Measurements from ENCODE around the gene DTHD1.
A peak's percentile ranks its signal among the peaks of the same experiment; 100 is the strongest.

Gene DTHD1

GRCh38 chr4:36325499-36325898, 44.1 kb downstream of the DTHD1 start:
- no peak for TF ChIP-seq Cebpa-rat (IDR thresholded peaks at IDR 0.05)
- H3K36me3 ChIP-seq: no peaks in the 10 kb centered on the region
- H3K4me3 ChIP-seq: no peak overlapping the region
- H3K4me2 ChIP-seq: no peak overlapping the region
- H4K20me1 ChIP-seq: no peaks in the 10 kb centered on the region
- no peak overlapping the region for H3K27ac ChIP-seq
- H3K27me3 ChIP-seq: no peaks in the 10 kb centered on the region
- peaks cover 33% of the 10 kb centered on the region for H3K4me1 ChIP-seq
- H3K9me3 ChIP-seq: no peaks in the 10 kb centered on the region
- H3K9ac ChIP-seq: no peak overlapping the region

DNA sequence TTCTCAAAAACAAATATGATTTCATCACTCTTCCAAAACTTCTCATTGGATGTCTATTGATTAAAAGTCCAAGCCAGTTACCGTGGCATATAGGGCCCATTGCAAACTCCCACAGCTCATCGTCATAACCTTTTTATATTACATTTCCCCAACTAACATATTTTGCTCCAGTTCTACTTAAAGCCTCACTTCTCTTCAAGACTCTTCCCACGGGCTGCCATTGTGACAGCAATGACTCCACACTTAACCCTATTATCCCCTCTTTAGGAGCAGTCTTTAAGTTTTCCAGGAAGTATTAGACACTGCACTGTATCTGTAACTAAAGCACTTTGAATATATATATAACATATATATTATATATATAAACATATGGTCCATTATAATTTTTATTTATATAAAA, 44.5 kb downstream of the DTHD1 start:
- TF ChIP-seq Cebpa-rat (IDR thresholded peaks at IDR 0.05): no peak
- Histone ChIP-seq H3K9me3 (no peaks in the 10 kb centered on the region), H4K20me1 (no peaks in the 10 kb centered on the region), H3K4me3 (no peak overlapping the region), H3K36me3 (no peaks in the 10 kb centered on the region), H3K4me2 (no peak overlapping the region), H3K27ac (no peak overlapping the region), H3K4me1 (peaks cover 29% of the 10 kb centered on the region), H3K9ac (no peak overlapping the region), H3K27me3 (no peaks in the 10 kb centered on the region)

DNA sequence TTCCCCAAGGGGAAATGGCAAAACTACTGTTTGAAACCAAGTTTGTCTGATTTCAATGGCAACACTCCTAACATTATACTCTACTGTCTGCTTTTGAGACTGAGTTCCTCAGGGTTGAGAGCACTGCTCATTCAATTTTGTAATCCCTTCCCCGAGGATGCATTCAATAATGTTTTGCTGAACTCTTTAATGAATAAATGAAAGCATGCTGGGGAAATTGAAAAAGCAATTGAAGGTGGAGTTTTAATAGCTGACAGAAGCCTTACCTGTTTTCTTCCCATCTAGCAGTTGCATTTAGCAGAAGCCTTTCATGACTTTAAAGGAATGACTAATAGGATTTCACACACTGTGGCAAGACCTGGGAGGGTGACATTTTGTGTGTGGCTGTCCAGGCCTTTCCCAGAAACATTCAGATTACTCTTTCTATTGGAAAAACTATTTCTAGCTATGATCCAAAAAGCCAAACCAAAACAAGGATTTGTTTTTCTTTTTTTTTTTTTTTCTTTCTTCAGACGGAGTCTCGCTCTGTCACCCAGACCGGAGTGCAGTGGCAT, 45.1 kb downstream of the DTHD1 start:
- no peaks in the 10 kb centered on the region for H3K9me3 ChIP-seq
- H3K27ac ChIP-seq: no peak overlapping the region
- no peak for TF ChIP-seq Cebpa-rat (IDR thresholded peaks at IDR 0.05)
- peaks cover 27% of the 10 kb centered on the region for H3K4me1 ChIP-seq
- no peaks in the 10 kb centered on the region for H3K36me3 ChIP-seq
- H3K4me2 ChIP-seq: no peak overlapping the region
- no peak overlapping the region for H3K4me3 ChIP-seq
- H4K20me1 ChIP-seq: no peaks in the 10 kb centered on the region
- H3K9ac ChIP-seq: no peak overlapping the region
- H3K27me3 ChIP-seq: no peaks in the 10 kb centered on the region

DNA sequence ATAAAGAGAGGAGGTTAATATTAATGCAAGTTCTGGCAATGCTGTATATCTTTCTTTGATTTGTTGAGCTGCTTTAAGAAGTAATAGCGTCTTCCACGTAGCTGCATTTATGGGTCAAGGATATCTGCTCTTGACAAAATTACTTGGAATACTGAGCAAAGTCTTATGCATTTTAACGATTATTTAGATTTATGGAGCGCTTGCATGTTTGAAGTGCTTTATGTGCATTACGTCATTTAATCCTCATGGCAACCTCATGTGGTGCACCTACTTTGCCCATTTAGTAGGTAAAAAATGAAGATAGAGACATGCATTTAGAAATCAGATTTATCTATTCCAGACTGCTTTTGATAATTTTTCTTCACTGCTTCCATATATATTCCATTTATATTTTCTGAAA, 46.0 kb downstream of the DTHD1 start:
- Histone ChIP-seq H3K27me3 (no peaks in the 10 kb centered on the region), H3K9me3 (no peaks in the 10 kb centered on the region), H3K9ac (no peak overlapping the region), H3K27ac (no peak overlapping the region), H3K36me3 (no peaks in the 10 kb centered on the region), H3K4me3 (no peak overlapping the region), H3K4me2 (no peak overlapping the region), H3K4me1 (peaks cover 27% of the 10 kb centered on the region), H4K20me1 (no peaks in the 10 kb centered on the region)
- TF ChIP-seq Cebpa-rat (IDR thresholded peaks at IDR 0.05): no peak

DNA sequence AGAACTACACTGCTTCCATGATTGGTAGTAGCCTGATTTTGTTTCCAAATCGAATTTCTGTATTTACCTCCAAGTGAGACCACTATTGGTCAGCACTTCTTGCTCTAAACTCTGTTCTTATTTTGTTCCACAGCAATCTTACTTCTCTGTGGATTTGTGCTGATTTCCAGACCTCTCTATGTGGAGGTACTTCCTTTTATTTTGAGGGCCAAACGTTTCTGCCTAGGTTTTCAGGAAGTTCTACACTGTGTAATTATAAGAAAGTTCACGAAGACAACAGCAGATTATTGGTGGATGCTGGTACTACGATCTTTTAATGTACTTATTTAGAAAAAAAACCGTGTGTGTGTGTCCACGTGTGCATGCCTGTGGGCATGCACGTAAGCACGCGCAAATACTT, 46.7 kb downstream of the DTHD1 start:
- H3K36me3 ChIP-seq: no peaks in the 10 kb centered on the region
- H3K9ac ChIP-seq: no peak overlapping the region
- no peak overlapping the region for H3K4me2 ChIP-seq
- no peak overlapping the region for H3K4me3 ChIP-seq
- H3K4me1 ChIP-seq: peaks cover 24% of the 10 kb centered on the region
- no peak for TF ChIP-seq Cebpa-rat (IDR thresholded peaks at IDR 0.05)
- H3K27me3 ChIP-seq: no peaks in the 10 kb centered on the region
- no peaks in the 10 kb centered on the region for H3K9me3 ChIP-seq
- H4K20me1 ChIP-seq: no peaks in the 10 kb centered on the region
- H3K27ac ChIP-seq: no peak overlapping the region

GRCh38 chr4:36329228-36329627, 47.8 kb downstream of the DTHD1 start:
- no peak for TF ChIP-seq Cebpa-rat (IDR thresholded peaks at IDR 0.05)

GRCh38 chr4:36330796-36331195, 49.4 kb downstream of the DTHD1 start:
- TF ChIP-seq Cebpa-rat (IDR thresholded peaks at IDR 0.05): no peak
- Histone ChIP-seq H3K9ac (no peak overlapping the region), H3K27me3 (no peaks in the 10 kb centered on the region), H3K36me3 (no peaks in the 10 kb centered on the region), H3K27ac (no peak overlapping the region), H4K20me1 (no peaks in the 10 kb centered on the region), H3K4me1 (peaks cover 9% of the 10 kb centered on the region), H3K9me3 (no peaks in the 10 kb centered on the region), H3K4me2 (no peak overlapping the region), H3K4me3 (no peak overlapping the region)

More at GRCh38 chr4:36329228-36329627, 47.8 kb downstream of the DTHD1 start:
- Histone ChIP-seq H3K27me3 (no peaks in the 10 kb centered on the region), H3K9me3 (no peaks in the 10 kb centered on the region), H3K4me1 (peaks cover 20% of the 10 kb centered on the region), H3K9ac (no peak overlapping the region), H3K36me3 (no peaks in the 10 kb centered on the region), H3K27ac (no peak overlapping the region), H4K20me1 (no peaks in the 10 kb centered on the region), H3K4me2 (no peak overlapping the region), H3K4me3 (no peak overlapping the region)

GRCh38 chr4:36332023-36332781, 50.8 kb downstream of the DTHD1 start:
- Histone ChIP-seq H3K27me3 (no peaks in the 10 kb centered on the region), H3K4me3 (no peak overlapping the region), H3K27ac (no peak overlapping the region), H3K4me1 (peaks cover 7% of the 10 kb centered on the region), H3K9ac (no peak overlapping the region), H4K20me1 (no peaks in the 10 kb centered on the region), H3K36me3 (no peaks in the 10 kb centered on the region), H3K4me2 (no peak overlapping the region), H3K9me3 (no peaks in the 10 kb centered on the region)
- TF ChIP-seq Cebpa-rat (IDR thresholded peaks at IDR 0.05): no peak

DNA sequence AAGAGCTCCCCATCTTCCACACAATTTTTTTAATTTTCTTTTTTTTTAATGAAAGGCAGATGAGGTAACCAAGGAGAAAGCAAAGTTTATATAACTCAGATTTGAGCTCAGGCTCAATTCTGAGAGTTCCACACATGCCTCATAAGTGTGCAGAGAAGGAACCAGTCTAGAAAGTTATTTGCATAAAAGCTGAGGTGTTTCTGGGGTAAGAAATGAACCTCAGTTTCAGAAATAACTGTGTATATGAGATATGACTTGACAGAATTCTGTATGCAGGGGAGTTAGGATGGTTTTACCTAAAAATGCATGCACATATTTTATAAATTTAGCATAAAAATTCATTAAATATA, 51.3 kb downstream of the DTHD1 start:
- H3K9me3 ChIP-seq: no peaks in the 10 kb centered on the region
- H3K9ac ChIP-seq: no peak overlapping the region
- no peak overlapping the region for H3K4me3 ChIP-seq
- peaks cover 8% of the 10 kb centered on the region for H3K4me1 ChIP-seq
- no peaks in the 10 kb centered on the region for H4K20me1 ChIP-seq
- no peak overlapping the region for H3K4me2 ChIP-seq
- no peaks in the 10 kb centered on the region for H3K27me3 ChIP-seq
- H3K27ac ChIP-seq: no peak overlapping the region
- no peak for TF ChIP-seq Cebpa-rat (IDR thresholded peaks at IDR 0.05)
- H3K36me3 ChIP-seq: no peaks in the 10 kb centered on the region

DNA sequence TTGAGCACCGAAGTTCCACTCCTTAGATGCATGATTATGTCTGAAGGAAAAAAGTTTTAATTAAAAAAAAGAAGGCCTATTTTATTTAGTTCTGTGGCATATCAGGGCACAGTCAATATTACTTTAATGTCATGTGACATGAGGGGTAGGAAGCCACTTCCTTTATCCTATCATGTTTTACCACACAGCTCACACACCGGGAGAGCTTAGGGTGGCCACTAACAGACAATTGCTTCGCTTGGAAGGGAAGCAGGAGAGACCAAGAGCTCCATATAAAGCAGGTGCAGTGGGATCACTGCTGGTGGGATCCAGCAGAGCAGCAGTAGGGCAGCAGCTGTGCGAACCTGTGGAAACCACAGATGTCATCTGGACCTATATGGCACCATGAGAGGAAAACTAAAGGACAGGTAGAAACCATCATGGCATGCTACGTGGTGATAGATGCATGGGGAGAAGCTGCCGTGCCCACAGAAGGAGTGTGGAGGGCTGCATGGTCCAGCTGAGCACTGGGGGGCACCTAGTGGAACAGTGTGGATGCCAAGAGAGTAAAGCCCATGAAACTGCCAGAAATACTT, 52.0 kb downstream of the DTHD1 start:
- H3K9ac ChIP-seq: no peak overlapping the region
- H3K4me3 ChIP-seq: no peak overlapping the region
- TF ChIP-seq Cebpa-rat (IDR thresholded peaks at IDR 0.05): no peak
- peak overlapping the region; percentile 19; the same call in 1 of the 2 replicates for H3K4me2 ChIP-seq
- H3K27ac ChIP-seq: no peak overlapping the region
- H3K27me3 ChIP-seq: no peaks in the 10 kb centered on the region
- H3K4me1 ChIP-seq: peaks cover 11% of the 10 kb centered on the region
- no peaks in the 10 kb centered on the region for H4K20me1 ChIP-seq
- H3K36me3 ChIP-seq: no peaks in the 10 kb centered on the region
- no peaks in the 10 kb centered on the region for H3K9me3 ChIP-seq

All from BLaER1 (cell line).